Measurements from ENCODE around the gene RRP36. TPM values are rescaled to one million over a fixed set of nuclear protein-coding genes. Genes with fewer than 3 reads are reported as not detected.

Gene RRP36
- total RNA-seq, 1 donor from 2014 or later: 39.4 TPM

GRCh38 chr6:43076464-43077332 is 55.3 kb downstream of the RRP36 start:
- peaks cover 14% of the 10 kb centered on the region for H3K4me1 ChIP-seq
- peak overlapping the region; percentile 74 for H3K4me3 ChIP-seq
- no peaks in the 10 kb centered on the region for H3K9me3 ChIP-seq
- intact Hi-C loops (cut with DNase I): loop anchor here (10.0 kb wide), 1 partner anchor 68 kb away; no protein-coding TSS in a partner anchor
- no peaks in the 10 kb centered on the region for H3K36me3 ChIP-seq
- ATAC-seq (peak; percentile 43), DNase-seq (peak; percentile 74)
- TF ChIP-seq CTCF (IDR thresholded peaks at IDR 0.05): no peak
- no peaks in the 10 kb centered on the region for H3K27me3 ChIP-seq
- H3K27ac ChIP-seq: peak overlapping the region; percentile 73

- no peak for DNase-seq
- Histone ChIP-seq H3K4me3 (peak overlapping the region; percentile 74), H3K4me1 (peaks cover 14% of the 10 kb centered on the region), H3K36me3 (no peaks in the 10 kb centered on the region), H3K27ac (peak overlapping the region; percentile 73), H3K27me3 (no peaks in the 10 kb centered on the region), H3K9me3 (no peaks in the 10 kb centered on the region)
- intact Hi-C loops (cut with DNase I): loop anchor here (10.0 kb wide), 1 partner anchor 67 kb away; no protein-coding TSS in a partner anchor
- TF ChIP-seq CTCF (IDR thresholded peaks at IDR 0.05): no peak
- ATAC-seq: peak; percentile 2
Observed at GRCh38 chr6:43077333-43077809, 55.9 kb downstream of the RRP36 start.

- Histone ChIP-seq H3K36me3 (no peaks in the 10 kb centered on the region), H3K9me3 (no peaks in the 10 kb centered on the region), H3K4me1 (peaks cover 14% of the 10 kb centered on the region), H3K27ac (no peak overlapping the region), H3K4me3 (peak overlapping the region; percentile 74), H3K27me3 (no peaks in the 10 kb centered on the region)
- no peak for TF ChIP-seq CTCF (IDR thresholded peaks at IDR 0.05)
- no peak for DNase-seq
- no peak for ATAC-seq
- intact Hi-C loops (cut with DNase I): loop anchor here (10.0 kb wide), 1 partner anchor 67 kb away; no protein-coding TSS in a partner anchor
Observed at GRCh38 chr6:43077981-43078511, 56.6 kb downstream of the RRP36 start.

GRCh38 chr6:43078691-43079090 is 57.3 kb downstream of the RRP36 start:
- Histone ChIP-seq H3K27ac (no peak overlapping the region), H3K4me1 (peaks cover 14% of the 10 kb centered on the region), H3K4me3 (no peak overlapping the region), H3K36me3 (no peaks in the 10 kb centered on the region), H3K9me3 (no peaks in the 10 kb centered on the region), H3K27me3 (no peaks in the 10 kb centered on the region)
- intact Hi-C loops (cut with DNase I): loop anchor here (10.0 kb wide), 1 partner anchor 66 kb away; no protein-coding TSS in a partner anchor
- no peak for ATAC-seq
- DNase-seq: no peak
- no peak for TF ChIP-seq CTCF (IDR thresholded peaks at IDR 0.05)

Other genes with a start within 250 kb of the RRP36 start
- 21.0 TPM for gene BICRAL, start 239.6 kb upstream of the RRP36 start, total RNA-seq
- gene RPL7L1, start 142.0 kb upstream of the RRP36 start, total RNA-seq: 64.9 TPM
- 5.0 TPM for gene PTCRA, start 105.6 kb upstream of the RRP36 start, total RNA-seq
- 63.7 TPM for gene CNPY3, start 92.1 kb upstream of the RRP36 start, total RNA-seq
- gene GNMT, start 60.9 kb upstream of the RRP36 start, total RNA-seq: 1.4 TPM
- gene PEX6, start 42.4 kb upstream of the RRP36 start, total RNA-seq: 30.4 TPM
- gene PPP2R5D, start 37.1 kb upstream of the RRP36 start, total RNA-seq: 24.1 TPM
- gene MEA1, start 7.7 kb upstream of the RRP36 start, total RNA-seq: 45.5 TPM
- gene KLHDC3, start 7.4 kb upstream of the RRP36 start, total RNA-seq: 58.8 TPM
- gene CUL7, start 32.2 kb downstream of the RRP36 start, total RNA-seq: 20.1 TPM
- 42.4 TPM for gene MRPL2, start 37.8 kb downstream of the RRP36 start, total RNA-seq
- 32.0 TPM for gene KLC4, start 38.0 kb downstream of the RRP36 start, total RNA-seq
- gene PTK7, start 54.7 kb downstream of the RRP36 start, total RNA-seq: 97.1 TPM
- gene SRF, start 149.6 kb downstream of the RRP36 start, total RNA-seq: 33.6 TPM
- gene CUL9, start 160.6 kb downstream of the RRP36 start, total RNA-seq: 37.4 TPM
- 27.6 TPM for gene DNPH1, start 207.9 kb downstream of the RRP36 start, total RNA-seq
- 0.17 TPM for gene TTBK1, start 221.9 kb downstream of the RRP36 start, total RNA-seq